HEK293 (cell line): ENCODE measurements around the gene MSMP.

Source experiments
- BCL11A ChIP-seq: fragments of 450-650 bp; formaldehyde crosslinking; IDR thresholded peaks from 2 replicates; pipeline ENCODE4 v1.5.1; 2016; ENCODE audit warnings: low read depth, missing biosample characterization, missing genetic modification characterization
- CTCF ChIP-seq: fragments of 450-650 bp; formaldehyde crosslinking; IDR thresholded peaks from 2 replicates; pipeline ENCODE4 v1.5.1; 2016; ENCODE audit warnings: missing biosample characterization, missing genetic modification characterization
- EGR2 ChIP-seq: fragments of 450-650 bp; formaldehyde crosslinking; IDR thresholded peaks from 2 replicates; pipeline ENCODE4 v1.5.1; 2016; ENCODE audit warnings: low read depth, missing biosample characterization, missing genetic modification characterization
- GLIS2 ChIP-seq: fragments of 450-650 bp; formaldehyde crosslinking; IDR thresholded peaks from 2 replicates; pipeline ENCODE4 v1.5.1; 2016; ENCODE audit warnings: missing biosample characterization, missing genetic modification characterization
- HIC1 ChIP-seq: fragments of 450-650 bp; formaldehyde crosslinking; IDR thresholded peaks from 2 replicates; pipeline ENCODE4 v1.5.1; 2016; ENCODE audit warnings: missing biosample characterization, missing genetic modification characterization
- HOXC10 ChIP-seq: sonication (generic); formaldehyde crosslinking; IDR thresholded peaks from 2 replicates; pipeline ENCODE4 v1.8.1; 2023; ENCODE audit warnings: mild to moderate bottlenecking, missing genetic modification reagents
- INSM2 ChIP-seq: fragments of 450-650 bp; formaldehyde crosslinking; IDR thresholded peaks from 2 replicates; pipeline ENCODE4 v1.5.1; 2016; ENCODE audit warnings: missing biosample characterization, missing genetic modification characterization
- KLF9 ChIP-seq: fragments of 450-650 bp; formaldehyde crosslinking; IDR thresholded peaks from 2 replicates; pipeline ENCODE4 v1.5.1; 2016; ENCODE audit warnings: missing biosample characterization, missing genetic modification characterization, low read depth
- REPIN1 ChIP-seq: fragments of 450-650 bp; formaldehyde crosslinking; IDR thresholded peaks from 2 replicates; pipeline ENCODE4 v1.5.1; 2017; ENCODE audit warnings: missing biosample characterization, missing genetic modification characterization, low read depth
- SALL2 ChIP-seq: fragments of 450-650 bp; formaldehyde crosslinking; IDR thresholded peaks from 2 replicates; pipeline ENCODE4 v1.5.0; 2017; ENCODE audit warnings: missing biosample characterization, mild to moderate bottlenecking, missing genetic modification characterization, borderline replicate concordance
- SCRT1 ChIP-seq: fragments of 450-650 bp; formaldehyde crosslinking; IDR thresholded peaks from 2 replicates; pipeline ENCODE4 v1.5.1; 2016; ENCODE audit warnings: missing biosample characterization, missing genetic modification characterization, borderline replicate concordance
- SETDB1 ChIP-seq: IDR thresholded peaks from one replicate; pipeline ENCODE4 v1.6.1; 2017; ENCODE audit warnings: mild to moderate bottlenecking, low read length, moderate library complexity, mixed read lengths; ENCODE audit not compliant: insufficient read length
- ZBTB48 ChIP-seq: fragments of 450-650 bp; formaldehyde crosslinking; IDR thresholded peaks from 2 replicates; pipeline ENCODE4 v1.5.1; 2016; ENCODE audit warnings: missing biosample characterization, missing genetic modification characterization
- ZBTB7A ChIP-seq: fragments of 450-650 bp; formaldehyde crosslinking; IDR thresholded peaks from 2 replicates; pipeline ENCODE4 v1.5.1; 2016; ENCODE audit warnings: low read depth, missing biosample characterization, missing genetic modification characterization
- ZNF112 ChIP-seq: fragments of 450-650 bp; formaldehyde crosslinking; IDR thresholded peaks from 2 replicates; pipeline ENCODE4 v1.5.0; 2017; ENCODE audit warnings: missing biosample characterization, missing genetic modification characterization
- ZNF138 ChIP-seq: fragments of 450-650 bp; formaldehyde crosslinking; IDR thresholded peaks from 2 replicates; pipeline ENCODE4 v1.5.1; 2016; ENCODE audit warnings: missing biosample characterization, missing genetic modification characterization, borderline replicate concordance
- ZNF148 ChIP-seq: fragments of 450-650 bp; formaldehyde crosslinking; IDR thresholded peaks from 2 replicates; pipeline ENCODE4 v1.5.0; 2017; ENCODE audit warnings: missing biosample characterization, missing genetic modification characterization, borderline replicate concordance
- ZNF37A ChIP-seq: fragments of 450-650 bp; IDR thresholded peaks from 2 replicates; pipeline ENCODE4 v1.5.1; 2018; ENCODE audit warnings: missing biosample characterization, missing genetic modification characterization
- ZNF518A ChIP-seq: fragments of 450-650 bp; formaldehyde crosslinking; conservative IDR thresholded peaks from 2 replicates; pipeline ENCODE4 v1.5.1; 2016; ENCODE audit warnings: low read depth, missing biosample characterization, missing genetic modification characterization
- ZNF639 ChIP-seq: fragments of 450-650 bp; formaldehyde crosslinking; IDR thresholded peaks from 2 replicates; pipeline ENCODE4 v1.5.1; 2016; ENCODE audit warnings: missing biosample characterization, missing genetic modification characterization
- ZSCAN16 ChIP-seq: fragments of 450-650 bp; formaldehyde crosslinking; IDR thresholded peaks from 2 replicates; pipeline ENCODE4 v1.5.1; 2016; ENCODE audit warnings: missing biosample characterization, missing genetic modification characterization
- TF ChIP-seq, protein P1 (sequence below): fragments of 450-650 bp; formaldehyde crosslinking; IDR thresholded peaks from 2 replicates; pipeline ENCODE4 v1.5.1; 2017; ENCODE audit warnings: missing biosample characterization, missing genetic modification characterization

Gene MSMP

GRCh38 chr9:35732185-35732799 lies 21.8 kb downstream of the MSMP start, which contains the start of the genes CREB3 and TLN1 (continued):
- TF ChIP-seq, protein P1, sequence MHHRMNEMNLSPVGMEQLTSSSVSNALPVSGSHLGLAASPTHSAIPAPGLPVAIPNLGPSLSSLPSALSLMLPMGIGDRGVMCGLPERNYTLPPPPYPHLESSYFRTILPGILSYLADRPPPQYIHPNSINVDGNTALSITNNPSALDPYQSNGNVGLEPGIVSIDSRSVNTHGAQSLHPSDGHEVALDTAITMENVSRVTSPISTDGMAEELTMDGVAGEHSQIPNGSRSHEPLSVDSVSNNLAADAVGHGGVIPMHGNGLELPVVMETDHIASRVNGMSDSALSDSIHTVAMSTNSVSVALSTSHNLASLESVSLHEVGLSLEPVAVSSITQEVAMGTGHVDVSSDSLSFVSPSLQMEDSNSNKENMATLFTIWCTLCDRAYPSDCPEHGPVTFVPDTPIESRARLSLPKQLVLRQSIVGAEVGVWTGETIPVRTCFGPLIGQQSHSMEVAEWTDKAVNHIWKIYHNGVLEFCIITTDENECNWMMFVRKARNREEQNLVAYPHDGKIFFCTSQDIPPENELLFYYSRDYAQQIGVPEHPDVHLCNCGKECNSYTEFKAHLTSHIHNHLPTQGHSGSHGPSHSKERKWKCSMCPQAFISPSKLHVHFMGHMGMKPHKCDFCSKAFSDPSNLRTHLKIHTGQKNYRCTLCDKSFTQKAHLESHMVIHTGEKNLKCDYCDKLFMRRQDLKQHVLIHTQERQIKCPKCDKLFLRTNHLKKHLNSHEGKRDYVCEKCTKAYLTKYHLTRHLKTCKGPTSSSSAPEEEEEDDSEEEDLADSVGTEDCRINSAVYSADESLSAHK (tag by site-specific recombination) = no peak
- TF ChIP-seq ZNF138 (tag by site-specific recombination) (no peak), ZNF518A (tag by site-specific recombination) (peak; percentile 60), ZNF37A (tag by site-specific recombination) (no peak), HIC1 (tag by site-specific recombination) (no peak), INSM2 (tag by site-specific recombination) (no peak), ZBTB48 (tag by site-specific recombination) (no peak), ZNF639 (tag by site-specific recombination) (no peak), ZNF112 (no peak), HOXC10 (CRISPR knock-in tag) (no peak), REPIN1 (tag by site-specific recombination) (no peak), KLF9 (tag by site-specific recombination) (no peak), SALL2 (tag by site-specific recombination) (no peak), ZSCAN16 (tag by site-specific recombination) (no peak), GLIS2 (tag by site-specific recombination) (peak; percentile 67; the same call in 1 of the 2 replicates), ZBTB7A (tag by site-specific recombination) (no peak), CTCF (tag by site-specific recombination) (peak; percentile 81), ZNF148 (tag by site-specific recombination) (no peak), EGR2 (0 out of 2 replicates have a peak, but pooled peaks have one; percentile 5), SETDB1 (no peak), SCRT1 (tag by site-specific recombination) (no peak), BCL11A (tag by site-specific recombination) (no peak)
